IMR-90 (cell line): ENCODE results near the gene SV2B. TPM values are rescaled to one million over a fixed set of nuclear protein-coding genes. Genes with fewer than 3 reads are reported as not detected.

Source experiments
- ATAC-seq: fragments of 200-7000 bp; cut with Tn5 transposase; 2 replicates; pipeline ENCODE4 v1.9.1; 2020; ENCODE audit warnings: low read depth, mild to moderate bottlenecking, moderate library complexity
- BruUV-seq: library from RNA; stranded (reverse); fragments of 400-500 nt; replicated peaks from 2 replicates; lab custom pipeline; 2021; lab: Mats Ljungman, UMichigan
- CTCF ChIA-PET: fragments of 300-600 bp; formaldehyde crosslinking; extraction: SDS; loops from one replicate; lab custom pipeline; 2021; ENCODE audit warnings: antibody characterized with exemption; lab: Yijun Ruan, JAX
- POLR2A ChIA-PET: fragments of 300-600 bp; sonication (Branson Sonifier 250); formaldehyde crosslinking; loops from one replicate; lab custom pipeline; 2022; ENCODE audit warnings: antibody characterized with exemption; ENCODE audit not compliant: unreplicated experiment; lab: Charles Lee
- DNase-seq: peaks from one replicate; pipeline ENCODE4 v3.0.0; 2013
- H2AFZ ChIP-seq: replicated peaks from 2 replicates; pipeline ENCODE3; 2013; ENCODE audit warnings: low read length, mild to moderate bottlenecking; ENCODE audit not compliant: poor library complexity
- H2AK5ac ChIP-seq: 2 replicates; pipeline ENCODE4 v1.6.1; 2013; ENCODE audit warnings: low read depth, low read length, inconsistent platforms
- H2AK9ac ChIP-seq: replicated peaks from 2 replicates; pipeline ENCODE3; 2013; ENCODE audit warnings: mild to moderate bottlenecking, low read depth, low read length, moderate library complexity; ENCODE audit not compliant: poor library complexity
- H2BK120ac ChIP-seq: 2 replicates; pipeline ENCODE4 v1.6.1; 2013; ENCODE audit warnings: low read depth, low read length, inconsistent platforms
- H2BK15ac ChIP-seq: 3 replicates; pipeline ENCODE4 v1.6.1; 2013; ENCODE audit warnings: low read depth, low read length, inconsistent platforms
- H2BK20ac ChIP-seq: 2 replicates; pipeline ENCODE4 v1.6.1; 2013; ENCODE audit warnings: low read depth, mild to moderate bottlenecking, inconsistent platforms, low read length, moderate library complexity
- H2BK5ac ChIP-seq: 2 replicates; pipeline ENCODE4 v1.6.1; 2013; ENCODE audit warnings: mild to moderate bottlenecking, low read depth, low read length, inconsistent platforms; ENCODE audit not compliant: poor library complexity, severe bottlenecking
- H3K14ac ChIP-seq: replicated peaks from 2 replicates; pipeline ENCODE4 v1.6.1; 2013; ENCODE audit warnings: low read depth, low read length, inconsistent platforms
- H3K18ac ChIP-seq: 2 replicates; pipeline ENCODE4 v1.6.1; 2013; ENCODE audit warnings: low read depth, low read length, control low read depth
- H3K23ac ChIP-seq: 2 replicates; pipeline ENCODE4 v1.6.1; 2013; ENCODE audit warnings: low read depth, low read length, inconsistent platforms
- H3K27ac ChIP-seq: 2 replicates; pipeline ENCODE4 v1.5.1; 2013; ENCODE audit warnings: mild to moderate bottlenecking, control low read depth, low read length; ENCODE audit not compliant: insufficient read depth
- H3K27me3 ChIP-seq: 2 replicates; pipeline ENCODE4 v1.6.1; 2013; ENCODE audit warnings: low read length; ENCODE audit not compliant: control insufficient read depth, insufficient read depth
- H3K36me3 ChIP-seq: 2 replicates; pipeline ENCODE4 v1.6.1; 2013; ENCODE audit warnings: low read length, mixed read lengths; ENCODE audit not compliant: control insufficient read depth, insufficient read depth
- H3K4ac ChIP-seq: 2 replicates; pipeline ENCODE4 v1.6.1; 2013; ENCODE audit warnings: low read depth, low read length, inconsistent platforms
- H3K4me1 ChIP-seq: 2 replicates; pipeline ENCODE4 v1.6.1; 2013; ENCODE audit warnings: low read length, mixed read lengths; ENCODE audit not compliant: control insufficient read depth, insufficient read depth
- H3K4me2 ChIP-seq: 2 replicates; pipeline ENCODE4 v1.6.1; 2013; ENCODE audit warnings: low read depth, mild to moderate bottlenecking, control low read depth, low read length, moderate library complexity
- H3K4me3 ChIP-seq: 2 replicates; pipeline ENCODE4 v1.5.1; 2013; ENCODE audit warnings: low read depth, mild to moderate bottlenecking, control low read depth, low read length, moderate library complexity; ENCODE audit not compliant: insufficient read depth
- H3K56ac ChIP-seq: 2 replicates; pipeline ENCODE4 v1.6.1; 2013; ENCODE audit warnings: low read length, inconsistent platforms; ENCODE audit not compliant: insufficient read depth; ENCODE audit errors: extremely low read depth
- H3K79me1 ChIP-seq, 2 experiments: 2 replicates each; pipeline ENCODE4 v1.6.1; 2013; ENCODE audit warnings: low read length in 2 of 2, inconsistent platforms in 1 of 2, low read depth in 1 of 2
- H3K9ac ChIP-seq: 2 replicates; pipeline ENCODE4 v1.6.1; 2013; ENCODE audit warnings: low read depth, low read length, control low read depth
- H3K9me1 ChIP-seq: 2 replicates; pipeline ENCODE4 v1.6.1; 2013; ENCODE audit warnings: low read length, inconsistent platforms; ENCODE audit not compliant: insufficient read depth
- H3K9me3 ChIP-seq: 2 replicates; pipeline ENCODE4 v1.6.1; 2013; ENCODE audit warnings: low read length; ENCODE audit not compliant: control insufficient read depth, insufficient read depth
- H4K20me1 ChIP-seq: 2 replicates; pipeline ENCODE4 v1.6.1; 2013; ENCODE audit warnings: low read length, inconsistent platforms; ENCODE audit not compliant: insufficient read depth
- H4K5ac ChIP-seq: 2 replicates; pipeline ENCODE4 v1.6.1; 2013; ENCODE audit warnings: mild to moderate bottlenecking, low read depth, low read length, control low read depth
- H4K8ac ChIP-seq, 2 experiments: 2 replicates each; pipeline ENCODE4 v1.6.1; 2013; ENCODE audit warnings: low read depth in 2 of 2, low read length in 2 of 2, control low read depth in 1 of 2, inconsistent platforms in 1 of 2
- H4K91ac ChIP-seq: 2 replicates; pipeline ENCODE4 v1.6.1; 2013; ENCODE audit warnings: low read depth, low read length, inconsistent platforms; ENCODE audit not compliant: insufficient read depth
- CTCF ChIP-seq: conservative IDR thresholded peaks from 2 replicates; pipeline ENCODE4 v1.5.1; 2012; ENCODE audit warnings: mild to moderate bottlenecking, low read depth, low read length, improper control_type of control experiment
- RCOR1 ChIP-seq: IDR thresholded peaks from 2 replicates; pipeline ENCODE4 v1.6.1; 2012; ENCODE audit warnings: mild to moderate bottlenecking, low read length, improper control_type of control experiment; ENCODE audit not compliant: insufficient replicate concordance
- WGBS, 2 experiments: methylation state at CpG; one replicate each; pipeline versions ENCODE4 v1.1.5 to v1.1.7; 2013; ENCODE audit warnings: missing lambda C conversion rate in 2 of 2; ENCODE audit not compliant: insufficient read length in 1 of 2; ENCODE audit errors: extremely low coverage in 2 of 2; 5-methylcytosine and 5-hydroxymethylcytosine counted together
- dilution Hi-C: fragments of 300-500 bp; cut with HindIII; formaldehyde crosslinking; loops from one replicate; pipeline ENCODE4 v1.14.3; 2018; ENCODE audit warnings: low sequenced_read_pairs; ENCODE audit not compliant: unreplicated experiment
- in situ Hi-C: fragments of 300-500 bp; cut with MboI; formaldehyde crosslinking; loops from 3 replicates; pipeline ENCODE4 v1.14.3; 2019; ENCODE audit warnings: low sequenced_read_pairs, inconsistent platforms, mixed read lengths
- intact Hi-C: fragments of 100-400 bp; cut with micrococcal nuclease; formaldehyde crosslinking; loops from 2 replicates; pipeline ENCODE4 v1.10.0; 2022
- polyA plus RNA-seq, 3 experiments: library from polyadenylated mRNA; depleted of rRNA; stranded (reverse); fragments of >200 nt; gene quantifications; 2 replicates each; pipeline ENCODE4 v1.2.3, GENCODE V29; 2012; ENCODE audit warnings: low replicate concordance in 1 of 3
- total RNA-seq: library from RNA; depleted of rRNA; stranded (reverse); fragments of >200 nt; gene quantifications from 2 replicates; pipeline ENCODE4 v1.2.3, GENCODE V29; 2012

SV2B gene
- total and polyA plus RNA-seq, 2 of the 4 experiments (the other 2 are of a cell fraction): not detected

DNA sequence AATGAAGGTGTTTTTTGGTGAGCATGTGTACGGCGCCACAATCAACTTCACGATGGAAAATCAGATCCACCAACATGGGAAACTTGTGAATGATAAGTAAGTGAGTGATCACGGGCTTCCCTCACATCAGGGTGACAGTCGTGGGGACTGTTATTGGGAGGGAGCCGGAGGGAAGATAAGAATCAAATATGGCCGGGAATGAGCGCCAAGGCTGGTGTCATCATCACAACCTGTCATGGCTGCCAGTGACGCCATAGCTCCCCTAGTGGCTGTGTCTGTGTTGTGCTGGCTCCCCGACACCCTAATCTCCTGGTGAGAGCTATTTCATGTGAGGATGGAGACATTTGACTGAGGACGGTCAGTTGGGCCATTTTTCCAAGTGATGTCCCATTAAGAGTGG is 168.5 kb downstream of the SV2B start:
- Histone ChIP-seq H3K18ac (no peak overlapping the region), H2BK15ac (no peak overlapping the region), H3K56ac (no peak overlapping the region), H3K4me2 (no peak overlapping the region), H2BK120ac (no peak overlapping the region), H3K14ac (no peak overlapping the region), H3K9me1 (no peaks in the 10 kb centered on the region), H4K91ac (no peak overlapping the region), H4K8ac (no peak overlapping the region), H3K9me3 (no peaks in the 10 kb centered on the region), H3K9ac (no peak overlapping the region), H3K27me3 (peaks cover 10% of the 10 kb centered on the region), H3K27ac (no peak overlapping the region), H4K5ac (no peak overlapping the region), H2AK9ac (no peak overlapping the region), H3K36me3 (no peaks in the 10 kb centered on the region), H3K23ac (no peak overlapping the region), H3K4ac (no peak overlapping the region), H3K4me1 (peaks cover 2% of the 10 kb centered on the region; the same call in 1 of the 2 replicates), H2BK20ac (no peak overlapping the region), H2BK5ac (no peak overlapping the region), H2AFZ (no peak overlapping the region), H3K4me3 (no peak overlapping the region), H3K79me1 (no peaks in the 10 kb centered on the region), H4K20me1 (no peaks in the 10 kb centered on the region), H2AK5ac (no peak overlapping the region)
- CTCF ChIA-PET: interaction anchor here (0.9 to 2.5 kb wide), 2 partner anchors 213 to 219 kb away, joined by 3 to 8 read pairs; no protein-coding TSS in a partner anchor
- intact Hi-C loops: no loop called here
- in situ Hi-C loops: no loop called here
- 47% methylated on average over 2 of the region's 11 CpGs; no CpG with 5 or more reads in 1 of the 2 experiments for WGBS, 2 experiments
- BruUV-seq: no TSS peak
- TF ChIP-seq RCOR1 (no peak), CTCF (peak; percentile 19; the same call in 1 of the 2 replicates)
- no peak for ATAC-seq
- dilution Hi-C loops: loop anchor here (25.0 kb wide), 1 partner anchor 206 kb away; no protein-coding TSS in a partner anchor
- no peak for DNase-seq
- POLR2A ChIA-PET: no interaction called here
